Tibial artery (tissue), 4 donors: ENCODE results near the gene TSPAN4.

Source experiments
- DNase-seq, 2 donors: peaks; one replicate each; pipeline ENCODE4 v3.0.0-alpha.2; 2019
- H3K27ac ChIP-seq, 2 donors: fragments of 200-600 bp; sonication (generic) in 1 of 2; 1 replicate in 1 of 2; 2 replicates in 1 of 2; pipeline ENCODE4 v1.5.1; 2018 to 2019; ENCODE audit warnings: mild to moderate bottlenecking in 1 of 2
- H3K27me3 ChIP-seq, 2 donors: fragments of 200-600 bp; sonication (generic) in 1 of 2; one replicate each; pipeline versions ENCODE4 v1.5.1 to v1.6.0; 2016 to 2019
- H3K36me3 ChIP-seq, 3 donors: fragments of 200-600 bp; sonication (generic) in 2 of 3; one replicate each; pipeline ENCODE4 v1.5.1; 2016 to 2019; ENCODE audit warnings: mild to moderate bottlenecking in 2 of 3
- H3K4me1 ChIP-seq, 4 donors: fragments of 200-600 bp; sonication (generic) in 2 of 4; 1 replicate in 3 of 4; 2 replicates in 1 of 4; pipeline ENCODE4 v1.5.1; 2016 to 2019
- H3K4me3 ChIP-seq, 2 donors: fragments of 200-600 bp; sonication (generic) in 1 of 2; 1 replicate in 1 of 2; 2 replicates in 1 of 2; pipeline ENCODE4 v1.5.1; 2018 to 2019; ENCODE audit warnings: mild to moderate bottlenecking in 2 of 2
- H3K9me3 ChIP-seq, 3 donors: fragments of 200-600 bp; sonication (generic) in 1 of 3; one replicate each; pipeline ENCODE4 v1.5.1; 2016 to 2019
- CTCF ChIP-seq, 2 experiments: fragments of 200-600 bp in 1 of 2; fragments of 450-650 bp in 1 of 2; IDR thresholded peaks; one replicate each; pipeline ENCODE4 v1.5.1; 2017 to 2019; ENCODE audit warnings: antibody characterized with exemption in 2 of 2, mild to moderate bottlenecking in 1 of 2, moderate library complexity in 1 of 2
- intact Hi-C: fragments of 100-400 bp; cut with DNase I; formaldehyde crosslinking; loops from one replicate; pipeline ENCODE4 v1.15.0; 2023; ENCODE audit warnings: low total_unique reads

The TSPAN4 gene

DNA sequence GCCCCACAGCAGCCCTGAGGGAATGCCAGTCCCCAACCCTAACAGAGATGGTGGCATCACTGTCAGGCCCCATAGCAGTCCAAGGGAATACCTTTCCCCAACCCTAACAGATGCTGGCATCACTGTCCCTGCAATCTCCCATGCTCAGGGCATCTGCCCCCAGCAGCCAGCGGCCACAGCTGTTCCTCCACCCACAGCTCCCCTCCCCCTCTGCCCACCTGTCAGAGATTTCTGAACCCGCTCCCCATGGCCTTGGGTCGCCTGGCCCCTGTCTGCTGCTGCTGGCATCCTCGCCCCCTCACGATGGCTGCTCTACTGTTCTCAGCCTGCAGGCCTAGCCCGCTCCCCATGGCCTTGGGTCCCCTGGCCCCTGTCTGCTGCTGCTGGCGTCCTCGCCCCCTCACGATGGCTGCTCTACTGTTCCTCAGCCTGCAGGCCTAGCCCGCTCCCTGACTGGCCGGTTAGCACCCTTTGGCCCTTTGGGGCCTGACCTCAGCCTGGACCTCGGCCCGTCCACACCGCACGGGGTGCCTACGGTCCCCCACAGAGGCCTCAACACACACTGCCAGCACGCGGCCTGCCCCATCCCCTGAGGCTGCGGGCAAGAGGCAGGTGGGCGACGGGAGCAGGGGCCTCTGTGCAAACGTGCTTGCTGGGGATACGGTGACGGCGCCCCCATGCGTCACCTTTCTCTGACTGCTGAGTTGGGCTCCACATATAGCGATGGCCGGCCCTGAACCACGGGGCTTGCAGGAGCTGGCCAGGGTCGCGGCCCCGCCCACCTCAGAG, 47.2 kb downstream of the TSPAN4 start:
- no peak overlapping the region for H3K27ac ChIP-seq
- no peaks in the 10 kb centered on the region for H3K9me3 ChIP-seq
- no peak overlapping the region for H3K4me3 ChIP-seq
- H3K27me3 ChIP-seq, result no peaks in the 10 kb centered on the region
- no peak for DNase-seq
- no peak for TF ChIP-seq CTCF (IDR thresholded peaks at IDR 0.05)
- intact Hi-C loops, result no loop called here
- H3K36me3 ChIP-seq, result peaks cover 3 to 89% (median 10%) of the 10 kb centered on the region in 3 donors
- H3K4me1 ChIP-seq, result no peaks in the 10 kb centered on the region

DNA sequence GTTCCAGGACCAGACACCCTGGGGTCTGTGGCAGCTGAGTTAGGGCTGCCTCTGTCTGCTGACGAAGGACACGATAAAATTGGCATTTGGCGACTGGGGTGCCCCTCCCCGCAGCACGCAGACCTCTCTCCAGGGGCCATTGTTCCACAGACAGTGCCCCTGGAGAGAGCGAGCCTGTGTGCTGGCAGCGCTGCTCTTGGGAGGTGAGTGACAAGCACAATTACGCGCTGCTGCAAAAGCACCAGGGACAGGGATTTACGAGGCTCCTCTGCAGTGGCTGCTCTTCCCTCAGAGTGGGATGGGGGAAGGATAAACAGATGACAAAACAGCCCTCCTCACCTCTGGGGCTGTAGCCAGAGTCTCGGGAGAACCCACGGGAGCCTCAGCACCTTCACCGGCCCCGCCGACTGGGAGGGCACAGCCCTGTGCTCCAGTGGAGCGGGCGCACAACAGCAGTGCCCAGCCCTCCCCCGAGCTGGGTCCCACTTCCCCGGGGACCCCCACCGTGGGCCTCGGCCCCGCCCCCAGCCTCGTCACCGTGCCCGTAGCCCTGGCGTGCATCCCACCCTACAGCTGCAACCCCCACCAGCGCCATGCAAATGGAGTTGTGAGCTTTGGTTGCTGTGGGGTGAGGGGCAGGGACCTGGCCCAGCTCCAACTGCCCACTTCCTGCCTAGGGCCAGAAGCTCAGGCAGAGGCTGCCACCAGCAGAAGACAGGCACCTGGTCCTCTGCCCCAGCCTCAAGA, 48.3 kb downstream of the TSPAN4 start:
- DNase-seq, result no peak
- Histone ChIP-seq H3K27ac (no peak overlapping the region), H3K36me3 (peaks cover 3 to 87% (median 10%) of the 10 kb centered on the region in 3 donors), H3K4me1 (no peaks in the 10 kb centered on the region), H3K9me3 (no peaks in the 10 kb centered on the region), H3K4me3 (no peak overlapping the region), H3K27me3 (no peaks in the 10 kb centered on the region)
- intact Hi-C loops, result no loop called here
- TF ChIP-seq CTCF (IDR thresholded peaks at IDR 0.05), result no peak

- no peaks in the 10 kb centered on the region for H3K4me1 ChIP-seq
- no peak overlapping the region for H3K27ac ChIP-seq
- H3K27me3 ChIP-seq, result no peaks in the 10 kb centered on the region
- peaks cover 0 to 75% (median 2%) of the 10 kb centered on the region in 3 donors for H3K36me3 ChIP-seq
- DNase-seq, result no peak
- intact Hi-C loops, result no loop called here
- no peak for TF ChIP-seq CTCF (IDR thresholded peaks at IDR 0.05)
- no peak overlapping the region for H3K4me3 ChIP-seq
- H3K9me3 ChIP-seq, result no peaks in the 10 kb centered on the region
These were observed 50.5 kb downstream of the TSPAN4 start for GRCh38 chr11:893008-893654.

GRCh38 chr11:894575-895201, 52.0 kb downstream of the TSPAN4 start:
- Histone ChIP-seq H3K27me3 (no peaks in the 10 kb centered on the region), H3K4me3 (no peak overlapping the region), H3K9me3 (no peaks in the 10 kb centered on the region), H3K36me3 (peaks cover 14 to 75% (median 17%) of the 10 kb centered on the region in 3 donors), H3K4me1 (no peaks in the 10 kb centered on the region), H3K27ac (no peak overlapping the region)
- no peak for TF ChIP-seq CTCF (IDR thresholded peaks at IDR 0.05)
- intact Hi-C loops, result no loop called here
- no peak for DNase-seq

DNA sequence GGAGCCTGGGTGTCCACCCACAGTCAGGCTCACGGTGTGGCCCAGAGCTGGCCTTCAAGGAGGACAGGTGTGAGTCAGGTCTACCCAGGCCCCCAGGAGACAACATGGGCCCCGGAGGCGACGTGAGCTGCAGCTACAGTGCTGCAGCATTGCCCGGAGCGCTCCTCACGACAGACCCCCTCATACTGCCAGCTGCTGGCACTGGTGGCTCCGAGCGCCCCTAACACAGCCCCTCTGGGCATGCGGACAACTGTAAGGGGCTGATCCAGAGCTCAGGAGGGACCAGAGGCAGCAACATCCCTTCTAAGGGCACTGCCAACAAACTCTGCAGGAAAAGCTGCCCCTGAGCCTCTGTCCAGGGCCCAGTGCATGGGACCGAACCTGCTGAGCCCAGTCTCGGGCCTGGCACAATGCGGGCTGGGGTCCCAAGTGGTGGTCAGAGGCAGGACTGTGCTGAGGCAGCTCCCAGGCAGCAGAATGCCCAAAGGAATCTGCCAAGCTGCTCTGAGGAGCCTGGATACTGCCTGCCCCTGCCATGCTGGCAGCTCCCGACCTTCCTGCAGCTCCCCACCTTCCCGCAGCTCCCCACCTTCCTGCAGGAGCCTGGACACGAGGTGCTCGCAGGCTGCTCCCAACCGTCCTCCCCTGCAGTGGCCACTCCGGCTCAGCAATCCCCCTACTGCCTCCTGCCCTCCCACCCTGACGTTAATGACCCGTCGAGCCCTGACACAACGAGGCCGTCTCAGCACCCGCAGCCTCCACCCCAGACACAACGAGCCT, 52.9 kb downstream of the TSPAN4 start:
- Histone ChIP-seq H3K36me3 (peaks cover 22 to 75% (median 26%) of the 10 kb centered on the region in 3 donors), H3K27ac (no peak overlapping the region), H3K4me3 (no peak overlapping the region), H3K4me1 (no peaks in the 10 kb centered on the region), H3K9me3 (no peaks in the 10 kb centered on the region), H3K27me3 (no peaks in the 10 kb centered on the region)
- no peak for TF ChIP-seq CTCF (IDR thresholded peaks at IDR 0.05)
- DNase-seq, result no peak
- intact Hi-C loops, result no loop called here
